Stomach (tissue), 9 donors: ENCODE results near the gene AKT1S1. TPM values are rescaled to one million over a fixed set of nuclear protein-coding genes. Genes with fewer than 3 reads are reported as not detected.

Source experiments
- DNase-seq, 2 donors: peaks; one replicate each; pipeline versions ENCODE4 v3.0.0 to v3.0.0-alpha.2; 2013 to 2019
- H3K27ac ChIP-seq, 5 donors: fragments of 200-600 bp in 4 of 5; sonication (generic) in 4 of 5; one replicate each; pipeline ENCODE4 v1.5.1; 2013 to 2019; ENCODE audit warnings: mild to moderate bottlenecking in 1 of 5, moderate library complexity in 1 of 5
- H3K27me3 ChIP-seq, 3 donors: fragments of 200-600 bp; sonication (generic); one replicate each; pipeline ENCODE4 v1.5.1; 2017 to 2019; ENCODE audit warnings: mixed run types in 1 of 3
- H3K36me3 ChIP-seq, 4 donors: fragments of 200-600 bp; sonication (generic); 1 replicate in 3 of 4; 2 replicates in 1 of 4; pipeline ENCODE4 v1.5.1; 2016 to 2019
- H3K4me1 ChIP-seq, 4 donors: fragments of 200-600 bp; sonication (generic); one replicate each; pipeline ENCODE4 v1.5.1; 2016 to 2019
- H3K4me3 ChIP-seq, 4 donors: fragments of 200-600 bp; sonication (generic) in 3 of 4; one replicate each; pipeline ENCODE4 v1.5.1; 2016 to 2019; ENCODE audit warnings: mild to moderate bottlenecking in 1 of 4
- H3K9me3 ChIP-seq, 4 donors: fragments of 200-600 bp; sonication (generic); one replicate each; pipeline ENCODE4 v1.5.1; 2016 to 2019
- CTCF ChIP-seq, 7 experiments: fragments of 450-650 bp in 4 of 7; fragments of 200-600 bp in 3 of 7; sonication (generic) in 3 of 7; IDR thresholded peaks; one replicate each; pipeline ENCODE4 v1.5.1; 2016 to 2019; ENCODE audit warnings: antibody characterized with exemption in 7 of 7, control low read depth in 2 of 7, mild to moderate bottlenecking in 1 of 7
- EP300 ChIP-seq: sonication (generic); formaldehyde crosslinking; IDR thresholded peaks from one replicate; pipeline ENCODE4 v1.6.1; 2017; ENCODE audit warnings: antibody characterized with exemption
- POLR2A ChIP-seq, 4 donors: fragments of 450-650 bp; IDR thresholded peaks; one replicate each; pipeline ENCODE4 v1.6.1; 2016; ENCODE audit warnings: antibody characterized with exemption in 4 of 4, control low read depth in 2 of 4, mild to moderate bottlenecking in 1 of 4, moderate library complexity in 1 of 4
- POLR2AphosphoS5 ChIP-seq, 3 donors: sonication (generic); formaldehyde crosslinking; IDR thresholded peaks; one replicate each; pipeline ENCODE4 v1.6.1; 2016; ENCODE audit warnings: antibody characterized with exemption in 3 of 3
- WGBS, 5 donors: extraction: QIAGEN DNeasy Blood & Tissue Kit in 3 of 5; methylation state at CpG; one replicate each; pipeline versions ENCODE4 v1.1.5 to v1.1.7; 2013 to 2018; 5-methylcytosine and 5-hydroxymethylcytosine counted together
- intact Hi-C: fragments of 100-400 bp; cut with DNase I; formaldehyde crosslinking; loops from one replicate; pipeline ENCODE4 v1.15.1; 2023; ENCODE audit warnings: low total_unique reads
- polyA plus RNA-seq, 3 donors: library from polyadenylated mRNA; stranded (reverse); fragments of 200-250 nt; gene quantifications; one replicate each; pipeline ENCODE4 v1.2.3, GENCODE V29; 2013
- total RNA-seq, 5 donors: library from RNA; depleted of rRNA; stranded (reverse); fragments of >200 nt; gene quantifications; one replicate each; pipeline versions ENCODE4 v1.1.0 to v1.2.3, GENCODE V29; 2014 to 2016
- donor health status: healthy with polysubstance abuse.
- donor health status: Bipolar disorder and iron deficiency.
- donor health status: healthy.

The AKT1S1 gene
- total and polyA plus RNA-seq, 8 donors, result 3.5 to 63.7 (median 29.1) TPM

DNA sequence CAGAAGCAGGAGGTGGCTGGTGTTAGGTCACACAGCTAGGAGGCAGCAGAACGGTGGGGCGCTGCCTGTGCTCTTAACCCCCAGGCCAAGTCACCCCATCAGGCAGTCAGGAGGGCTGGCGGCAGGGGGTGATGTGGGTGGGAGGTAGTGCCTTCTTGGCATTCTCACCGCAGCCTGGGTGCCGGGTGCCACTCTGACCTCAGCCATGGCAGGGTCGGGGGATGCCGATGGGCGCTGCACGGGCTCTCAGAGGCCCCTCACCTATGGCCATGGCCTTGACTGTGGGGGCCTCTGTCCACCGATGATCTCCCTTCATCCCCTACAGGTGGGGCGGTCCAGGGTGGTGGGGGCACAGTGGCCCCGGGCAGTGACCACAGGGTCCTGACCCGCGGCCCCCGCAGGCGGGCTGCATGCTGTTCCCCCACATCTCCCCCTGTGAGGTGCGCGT lies 20.6 kb downstream of the AKT1S1 start:
- TF ChIP-seq POLR2AphosphoS5 (IDR thresholded peaks at IDR 0.05), result no peak
- TF ChIP-seq POLR2A (IDR thresholded peaks at IDR 0.05), result no peak
- no peak for TF ChIP-seq EP300
- TF ChIP-seq CTCF (IDR thresholded peaks at IDR 0.05), result no peak
- WGBS, 5 donors, result 78 to 94% (median 89%) methylated on average over 5 to 18 of the region's 18 CpGs
- Histone ChIP-seq H3K4me1 (peaks cover 27 to 55% (median 47%) of the 10 kb centered on the region in 4 donors), H3K27me3 (no peaks in the 10 kb centered on the region), H3K27ac (peak overlapping the region in 1 of 5 donors; percentile 4), H3K4me3 (no peak overlapping the region), H3K36me3 (peaks cover 62 to 77% (median 75%) of the 10 kb centered on the region in 4 donors), H3K9me3 (no peaks in the 10 kb centered on the region)
- intact Hi-C loops, result no loop called here
- DNase-seq, result no peak

DNA sequence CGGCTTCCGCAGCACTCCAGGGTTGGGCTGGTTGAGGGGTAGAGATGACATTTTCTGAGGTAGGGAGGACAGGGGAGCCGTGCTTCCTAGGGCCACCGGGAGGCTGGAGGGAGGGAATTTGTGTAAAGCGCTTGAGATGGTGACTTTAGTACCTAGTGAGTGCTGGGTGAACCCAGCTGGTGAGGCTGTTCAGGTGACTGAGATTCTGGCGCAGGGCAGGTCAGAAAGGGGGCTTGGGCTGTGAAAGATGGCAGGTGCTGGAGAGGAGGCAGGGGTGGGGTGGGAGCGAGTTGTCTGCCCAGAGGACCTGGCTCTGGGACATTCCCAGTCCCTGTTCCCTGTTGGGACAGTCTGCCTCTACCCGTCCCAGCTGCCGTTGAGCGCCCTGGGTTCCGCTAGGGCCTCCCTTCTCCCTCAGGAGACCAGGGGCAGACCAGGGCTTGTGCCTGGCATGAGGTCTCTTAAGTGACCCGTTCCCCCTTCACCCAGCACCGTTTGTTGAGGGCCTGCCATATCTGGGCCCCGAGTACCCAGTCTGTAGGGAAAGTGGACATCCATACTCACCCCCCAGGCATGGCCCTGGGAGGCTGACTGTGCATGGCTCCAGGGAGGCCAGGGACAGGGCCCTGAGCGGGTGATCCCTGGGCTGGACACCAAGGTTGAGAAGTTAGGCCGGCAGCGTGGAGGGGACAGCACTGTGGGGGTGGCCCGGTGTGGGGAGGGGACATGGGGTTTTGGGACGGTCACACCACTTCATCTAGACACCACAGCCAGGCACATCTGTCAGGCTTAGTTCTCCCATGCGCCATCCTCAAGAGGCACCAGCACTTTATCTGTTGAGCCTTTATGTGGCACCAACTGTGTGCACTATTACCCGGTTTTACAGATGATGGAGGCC lies 21.2 kb downstream of the AKT1S1 start:
- H3K36me3 ChIP-seq, result peaks cover 57 to 70% (median 68%) of the 10 kb centered on the region in 4 donors
- H3K27me3 ChIP-seq, result no peaks in the 10 kb centered on the region
- intact Hi-C loops, result no loop called here
- no peak overlapping the region for H3K4me3 ChIP-seq
- 77 to 85% (median 83%) methylated on average over 15 to 21 of the region's 21 CpGs for WGBS, 5 donors
- TF ChIP-seq POLR2AphosphoS5 (IDR thresholded peaks at IDR 0.05) (no peak), POLR2A (IDR thresholded peaks at IDR 0.05) (no peak), CTCF (IDR thresholded peaks at IDR 0.05) (no peak), EP300 (no peak)
- no peak for DNase-seq
- no peaks in the 10 kb centered on the region for H3K9me3 ChIP-seq
- H3K27ac ChIP-seq, result peak overlapping the region in 2 of 5 donors; percentile 1 to 4
- H3K4me1 ChIP-seq, result peaks cover 21 to 49% (median 41%) of the 10 kb centered on the region in 4 donors

- no peaks in the 10 kb centered on the region for H3K9me3 ChIP-seq
- no peak for TF ChIP-seq CTCF (IDR thresholded peaks at IDR 0.05)
- no peak for TF ChIP-seq POLR2AphosphoS5 (IDR thresholded peaks at IDR 0.05)
- no peak for TF ChIP-seq EP300
- no peak for TF ChIP-seq POLR2A (IDR thresholded peaks at IDR 0.05)
- DNase-seq, result no peak
- no peaks in the 10 kb centered on the region for H3K27me3 ChIP-seq
- peaks cover 53 to 64% (median 62%) of the 10 kb centered on the region in 4 donors for H3K36me3 ChIP-seq
- intact Hi-C loops, result no loop called here
- peaks cover 15 to 43% (median 36%) of the 10 kb centered on the region in 4 donors for H3K4me1 ChIP-seq
- no peak overlapping the region for H3K4me3 ChIP-seq
- 84 to 93% (median 90%) methylated on average over 11 to 12 of the region's 12 CpGs for WGBS, 5 donors
- H3K27ac ChIP-seq, result peak overlapping the region in 1 of 5 donors; percentile 1
Measured at GRCh38 chr19:49855277-49855675, 21.9 kb downstream of the AKT1S1 start.

GRCh38 chr19:49854378-49855263 lies 22.5 kb downstream of the AKT1S1 start:
- peak in 1 of 2 donors; percentile 18 for DNase-seq
- Histone ChIP-seq H3K4me3 (peak overlapping the region in 1 of 4 donors; percentile 6), H3K36me3 (peaks cover 48 to 57% (median 55%) of the 10 kb centered on the region in 4 donors), H3K9me3 (no peaks in the 10 kb centered on the region), H3K4me1 (peaks cover 15 to 46% (median 42%) of the 10 kb centered on the region in 4 donors), H3K27ac (peak overlapping the region in 2 of 5 donors; percentile 1 to 38), H3K27me3 (no peaks in the 10 kb centered on the region)
- TF ChIP-seq EP300 (no peak), POLR2A (IDR thresholded peaks at IDR 0.05) (no peak), CTCF (IDR thresholded peaks at IDR 0.05) (no peak)
- intact Hi-C loops, result no loop called here
- 79 to 91% (median 83%) methylated on average over 17 to 39 of the region's 39 CpGs for WGBS, 5 donors
